Hepatocyte (in vitro differentiated cells): ENCODE measurements around the gene APOM. TPM values are rescaled to one million over a fixed set of nuclear protein-coding genes. Genes with fewer than 3 reads are reported as not detected.
A peak's percentile ranks its signal among the peaks of the same experiment; 100 is the strongest.

Experiments
- DNase-seq: peaks from one replicate; pipeline ENCODE4 v3.0.0-alpha.2; 2016; ENCODE audit warnings: low spot score
- H2AFZ ChIP-seq: fragments of 200-600 bp; sonication (generic); 2 replicates; pipeline ENCODE4 v1.6.0; 2016; ENCODE audit warnings: antibody characterized with exemption, mild to moderate bottlenecking
- H3K27ac ChIP-seq: fragments of 200-600 bp; sonication (generic); 2 replicates; pipeline ENCODE4 v1.5.1; 2016; ENCODE audit warnings: mild to moderate bottlenecking
- H3K27me3 ChIP-seq: fragments of 200-600 bp; sonication (generic); 2 replicates; pipeline ENCODE4 v1.6.1; 2016
- H3K36me3 ChIP-seq: fragments of 200-600 bp; sonication (generic); replicated peaks from 2 replicates; pipeline ENCODE4 v1.5.1; 2016; ENCODE audit warnings: low read depth; ENCODE audit not compliant: insufficient read depth
- H3K4me1 ChIP-seq: fragments of 200-600 bp; sonication (generic); 2 replicates; pipeline ENCODE4 v1.5.1; 2016; ENCODE audit warnings: mild to moderate bottlenecking, moderate library complexity; ENCODE audit not compliant: insufficient read depth
- H3K4me2 ChIP-seq: fragments of 200-600 bp; sonication (generic); 2 replicates; pipeline ENCODE4 v1.6.0; 2016
- H3K4me3 ChIP-seq: fragments of 200-600 bp; sonication (generic); 2 replicates; pipeline ENCODE4 v1.5.1; 2016; ENCODE audit warnings: mild to moderate bottlenecking
- H3K79me2 ChIP-seq: fragments of 200-600 bp; sonication (generic); 2 replicates; pipeline ENCODE4 v1.6.0; 2017; ENCODE audit warnings: mild to moderate bottlenecking
- H3K9me2 ChIP-seq: fragments of 200-600 bp; sonication (generic); replicated peaks from 2 replicates; pipeline ENCODE4 v1.6.0; 2017; ENCODE audit warnings: mild to moderate bottlenecking; ENCODE audit not compliant: insufficient read depth
- H3K9me3 ChIP-seq: fragments of 200-600 bp; sonication (generic); 2 replicates; pipeline ENCODE4 v1.5.1; 2016; ENCODE audit warnings: low read depth, mild to moderate bottlenecking
- H4K20me1 ChIP-seq: fragments of 200-600 bp; sonication (generic); 2 replicates; pipeline ENCODE4 v1.6.0; 2016; ENCODE audit warnings: mild to moderate bottlenecking; ENCODE audit not compliant: insufficient read depth, poor library complexity, severe bottlenecking
- CTCF ChIP-seq: fragments of 200-600 bp; sonication (generic); IDR thresholded peaks from 2 replicates; pipeline ENCODE4 v1.5.1; 2016; ENCODE audit warnings: antibody characterized with exemption, mild to moderate bottlenecking; ENCODE audit not compliant: poor library complexity
- EZH2 ChIP-seq: fragments of 200-600 bp; sonication (generic); IDR thresholded peaks from 2 replicates; pipeline ENCODE4 v1.6.1; 2016; ENCODE audit warnings: antibody characterized with exemption, mild to moderate bottlenecking, borderline replicate concordance
- EZH2phosphoT487 ChIP-seq: fragments of 200-600 bp; sonication (generic); IDR thresholded peaks from one replicate; pipeline ENCODE4 v1.6.1; 2018; ENCODE audit warnings: antibody characterized with exemption, mild to moderate bottlenecking, low read depth, moderate library complexity; ENCODE audit not compliant: unreplicated experiment, severe bottlenecking
- WGBS: methylation state at CpG from one replicate; pipeline ENCODE4 v1.1.6; 2016; ENCODE audit warnings: low lambda C conversion rate; ENCODE audit errors: missing lambda C conversion rate; 5-methylcytosine and 5-hydroxymethylcytosine counted together
- polyA plus RNA-seq: library from polyadenylated mRNA; unstranded; fragments of >200 nt; fragmentation: Nextera tagmentation; extraction: Ambion mirVana; gene quantifications from 2 replicates; pipeline ENCODE4 v1.2.1, GENCODE V29; 2016
- total RNA-seq: library from RNA; depleted of rRNA; stranded (reverse); fragments of >200 nt; gene quantifications from 2 replicates; pipeline ENCODE4 v1.2.3, GENCODE V29; 2014

APOM gene
- total and polyA plus RNA-seq, 2 experiments from 2014 or later: 9.3 to 40.7 TPM

- TF ChIP-seq CTCF (peak; percentile 12), EZH2phosphoT487 (no peak), EZH2 (no peak)
- no peaks in the 10 kb centered on the region for H3K36me3 ChIP-seq
- H3K27me3 ChIP-seq: no peaks in the 10 kb centered on the region
- peak; percentile 92 for DNase-seq
- no peaks in the 10 kb centered on the region for H3K9me3 ChIP-seq
- 12% methylated on average over 37 of the region's 37 CpGs for WGBS
- peak overlapping the region; percentile 87 for H3K4me2 ChIP-seq
- peaks cover 15% of the 10 kb centered on the region for H3K4me1 ChIP-seq
- peaks cover 62% of the 10 kb centered on the region for H3K79me2 ChIP-seq
- peak overlapping the region; percentile 49 for H3K4me3 ChIP-seq
- no peaks in the 10 kb centered on the region for H3K9me2 ChIP-seq
- no peaks in the 10 kb centered on the region for H4K20me1 ChIP-seq
- peak overlapping the region; percentile 99 for H3K27ac ChIP-seq
- peak overlapping the region; percentile 47 for H2AFZ ChIP-seq
Measured at GRCh38 chr6:31652925-31653724, 2.6 kb upstream of the APOM start.

GRCh38 chr6:31654574-31655348 is 933 bp upstream of the APOM start:
- Histone ChIP-seq H3K27ac (peak overlapping the region; percentile 62), H3K4me3 (no peak overlapping the region), H3K4me1 (peaks cover 29% of the 10 kb centered on the region), H3K27me3 (no peaks in the 10 kb centered on the region), H3K79me2 (peaks cover 65% of the 10 kb centered on the region), H4K20me1 (peaks cover 13% of the 10 kb centered on the region), H3K36me3 (no peaks in the 10 kb centered on the region), H2AFZ (no peak overlapping the region), H3K9me2 (no peaks in the 10 kb centered on the region), H3K4me2 (peak overlapping the region; percentile 53), H3K9me3 (no peaks in the 10 kb centered on the region)
- DNase-seq: no peak
- TF ChIP-seq EZH2phosphoT487 (no peak), CTCF (no peak), EZH2 (no peak)
- 91% methylated on average over 8 of the region's 8 CpGs for WGBS

- Histone ChIP-seq H3K4me2 (peak overlapping the region; percentile 97), H3K9me2 (no peaks in the 10 kb centered on the region), H3K4me1 (peaks cover 30% of the 10 kb centered on the region), H3K36me3 (no peaks in the 10 kb centered on the region), H3K79me2 (peaks cover 68% of the 10 kb centered on the region), H3K27me3 (no peaks in the 10 kb centered on the region), H3K27ac (no peak overlapping the region), H3K9me3 (no peaks in the 10 kb centered on the region), H2AFZ (no peak overlapping the region), H4K20me1 (peaks cover 13% of the 10 kb centered on the region), H3K4me3 (no peak overlapping the region)
- WGBS: 88% methylated on average over 6 of the region's 6 CpGs
- no peak for TF ChIP-seq EZH2
- DNase-seq: no peak
Measured at GRCh38 chr6:31657406-31658157, 1.9 kb downstream of the APOM start.
